T-helper 2 cell (primary cell): ENCODE results near the gene CD247.

Source experiments
- DNase-seq, 5 experiments: peaks; one replicate each; pipeline versions ENCODE4 v3.0.0 to v3.0.0-alpha.2; 2012 to 2022

The CD247 gene

GRCh38 chr1:167457936-167458584 lies 60.3 kb downstream of the CD247 start:
- no peak for DNase-seq

- no peak for DNase-seq
Measured at GRCh38 chr1:167456926-167457325, 61.4 kb downstream of the CD247 start.

- DNase-seq: no peak
Measured at GRCh38 chr1:167456524-167456923, 61.8 kb downstream of the CD247 start.

GRCh38 chr1:167455786-167456446 lies 62.4 kb downstream of the CD247 start:
- DNase-seq: peak in 3 of 5 experiments; percentile 34 to 59 (median 42)

GRCh38 chr1:167454894-167455785 lies 63.2 kb downstream of the CD247 start:
- DNase-seq: peak; percentile 66 to 94 (median 83)

GRCh38 chr1:167454304-167454893 lies 63.9 kb downstream of the CD247 start:
- no peak for DNase-seq

- DNase-seq: no peak
Measured at GRCh38 chr1:167453123-167453522, 65.2 kb downstream of the CD247 start.

GRCh38 chr1:167452483-167452882 lies 65.8 kb downstream of the CD247 start:
- no peak for DNase-seq

- DNase-seq: peak in 1 of 5 experiments; percentile 60
Measured at GRCh38 chr1:167450843-167451242, 67.5 kb downstream of the CD247 start.

GRCh38 chr1:167447521-167448136 lies 70.7 kb downstream of the CD247 start:
- peak in 4 of 5 experiments; percentile 49 to 95 (median 66) for DNase-seq

GRCh38 chr1:167446966-167447365 lies 71.4 kb downstream of the CD247 start:
- DNase-seq: no peak

- DNase-seq: no peak
Measured at GRCh38 chr1:167443757-167444156, 74.6 kb downstream of the CD247 start.

GRCh38 chr1:167442854-167443565 lies 75.3 kb downstream of the CD247 start:
- no peak for DNase-seq

- peak; percentile 61 to 88 (median 77) for DNase-seq
Measured at GRCh38 chr1:167442142-167442848, 76.0 kb downstream of the CD247 start.

- no peak for DNase-seq
Measured at GRCh38 chr1:167441222-167441621, 77.1 kb downstream of the CD247 start.

- DNase-seq: no peak
Measured at GRCh38 chr1:167440776-167441175, 77.6 kb downstream of the CD247 start.

- DNase-seq: no peak
Measured at GRCh38 chr1:167440345-167440744, 78.0 kb downstream of the CD247 start.

GRCh38 chr1:167439301-167439988 lies 78.9 kb downstream of the CD247 start:
- no peak for DNase-seq

- DNase-seq: peak in 2 of 5 experiments; percentile 50 to 67
Measured at GRCh38 chr1:167438171-167439138, 79.9 kb downstream of the CD247 start.
